GM19468 (cell line): ENCODE results near the gene ENOX1.
A peak's percentile ranks its signal among the peaks of the same experiment; 100 is the strongest.
"Not testable (repeated sequence)": the region's sequence is repeated elsewhere in the genome, so short reads cannot be mapped to it uniquely, and the experiment has no call there.

Source experiments
- ATAC-seq: cut with Tn5 transposase; IDR thresholded peaks from one replicate; pipeline ENCODE4 v1.9.1; 2021; ENCODE audit warnings: mild to moderate bottlenecking, moderate library complexity, moderate number of reproducible peaks; ENCODE audit not compliant: unreplicated experiment; ENCODE audit errors: extremely low read depth

Gene ENOX1

DNA sequence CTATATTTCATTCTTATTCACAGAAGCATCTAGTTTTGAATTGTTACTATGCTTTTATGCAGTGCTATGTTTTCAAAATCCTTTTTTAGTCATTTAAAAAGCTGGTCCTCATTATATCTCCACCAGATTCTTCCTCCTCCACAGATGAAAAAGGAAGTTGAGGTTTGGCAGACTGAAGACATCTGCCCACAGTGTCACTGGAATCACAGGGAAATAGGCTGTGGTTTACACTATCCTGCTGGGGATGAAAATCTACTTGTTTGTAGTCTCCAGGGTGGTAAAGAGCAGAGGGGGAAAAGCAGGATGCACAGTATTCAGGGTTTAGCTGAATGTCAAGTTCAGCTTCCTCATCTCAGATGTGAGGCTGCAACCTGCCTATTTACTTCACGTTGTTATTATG lies 412.2 kb downstream of the ENOX1 start:
- no peak for ATAC-seq

DNA sequence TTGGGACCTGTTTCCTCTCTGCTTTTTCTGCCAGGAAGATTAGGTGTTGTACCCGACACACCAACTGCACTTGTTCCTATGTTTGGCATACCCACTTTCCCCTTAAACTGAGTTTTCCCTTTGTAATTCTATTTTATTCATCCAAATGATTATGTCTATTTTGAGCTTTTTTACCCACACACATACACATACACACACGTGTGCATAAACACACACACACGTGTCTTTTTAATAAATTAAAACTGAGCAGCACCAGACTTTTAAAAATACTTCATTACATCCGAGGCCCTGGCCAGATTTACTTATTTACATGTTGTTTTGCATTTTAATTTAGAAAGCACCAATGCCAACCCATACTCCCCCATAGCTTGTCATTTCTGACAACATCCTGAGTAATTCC lies 413.4 kb downstream of the ENOX1 start:
- ATAC-seq, result no peak

DNA sequence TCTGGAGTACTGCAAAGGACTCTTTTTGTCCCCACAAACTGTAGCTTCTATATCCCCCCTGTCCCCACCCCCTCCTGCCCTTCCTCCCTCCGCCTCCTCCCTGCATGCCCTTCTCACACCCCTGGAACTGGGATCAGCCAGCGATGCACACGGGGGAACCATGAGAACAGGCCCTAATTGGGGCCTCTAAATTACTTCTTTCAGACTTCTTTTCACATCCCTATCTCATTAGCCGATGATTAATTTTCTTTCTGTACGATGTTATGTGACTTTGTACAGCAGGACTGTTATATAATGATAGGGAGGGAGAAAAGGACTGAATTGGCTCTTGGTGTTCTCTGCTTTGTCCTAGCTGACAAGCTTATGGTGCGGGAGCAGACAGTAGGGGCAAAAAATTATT lies 415.9 kb downstream of the ENOX1 start:
- ATAC-seq, result no peak

DNA sequence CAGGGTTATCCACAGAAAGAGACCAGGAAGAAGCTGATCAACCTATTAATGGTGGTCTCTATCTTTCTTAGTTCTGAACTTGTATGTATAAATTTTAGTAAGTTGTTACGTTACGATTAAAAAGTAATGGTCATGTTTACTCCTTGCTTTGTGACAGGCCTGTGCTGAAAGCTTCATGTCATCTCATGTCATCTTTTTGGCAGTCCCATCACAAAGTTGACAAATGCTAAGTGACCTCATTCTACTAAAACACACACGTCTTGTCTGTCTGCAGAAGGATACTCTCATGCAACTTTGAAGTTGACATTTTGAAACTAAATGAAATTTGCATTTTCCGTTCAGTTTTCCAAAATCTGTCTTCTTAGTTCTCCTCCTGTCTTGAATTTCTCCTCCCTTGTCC lies 417.5 kb downstream of the ENOX1 start:
- ATAC-seq, result no peak

DNA sequence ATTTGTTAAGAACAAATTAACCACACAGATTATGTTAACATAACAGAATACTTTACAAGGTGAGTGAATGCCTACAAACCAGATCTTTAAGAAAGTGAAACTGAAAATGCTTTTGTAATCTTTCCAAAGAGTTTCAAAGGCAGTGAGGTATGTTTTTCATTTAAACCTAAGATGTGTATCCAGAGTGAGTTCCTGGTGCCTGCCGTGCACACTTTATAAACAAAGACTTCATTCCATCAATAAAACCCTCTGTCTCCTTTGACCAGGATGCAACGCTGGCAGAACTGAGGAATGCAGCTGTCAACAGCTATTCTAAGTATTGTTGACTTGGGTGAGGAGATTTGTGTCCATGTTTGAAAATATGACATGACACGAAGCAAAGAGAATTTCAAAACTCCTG lies 418.8 kb downstream of the ENOX1 start:
- peak; percentile 43 for ATAC-seq

DNA sequence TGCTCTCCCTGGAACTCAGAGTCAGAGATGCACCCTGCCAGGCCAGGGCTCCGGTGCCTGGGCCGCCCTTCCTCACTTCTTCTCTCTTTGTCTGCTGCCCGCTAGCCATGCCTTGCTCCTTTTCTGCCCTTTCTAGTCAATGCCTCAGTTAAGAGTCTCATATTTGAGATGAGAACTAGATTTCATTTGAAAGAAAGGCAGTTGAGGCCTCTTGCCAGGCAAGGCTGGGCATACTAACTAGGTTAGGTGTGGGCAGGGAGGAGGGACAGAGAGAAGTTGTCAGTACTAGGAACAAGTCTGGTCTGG lies 421.8 kb downstream of the ENOX1 start:
- no peak for ATAC-seq

GRCh38 chr13:43364210-43365038 lies 422.3 kb downstream of the ENOX1 start:
- ATAC-seq, result no peak

- ATAC-seq, result no peak
Observed at GRCh38 chr13:43363156-43363953, 423.4 kb downstream of the ENOX1 start.

- ATAC-seq, result no peak
Observed at GRCh38 chr13:43362556-43362955, 424.2 kb downstream of the ENOX1 start.

DNA sequence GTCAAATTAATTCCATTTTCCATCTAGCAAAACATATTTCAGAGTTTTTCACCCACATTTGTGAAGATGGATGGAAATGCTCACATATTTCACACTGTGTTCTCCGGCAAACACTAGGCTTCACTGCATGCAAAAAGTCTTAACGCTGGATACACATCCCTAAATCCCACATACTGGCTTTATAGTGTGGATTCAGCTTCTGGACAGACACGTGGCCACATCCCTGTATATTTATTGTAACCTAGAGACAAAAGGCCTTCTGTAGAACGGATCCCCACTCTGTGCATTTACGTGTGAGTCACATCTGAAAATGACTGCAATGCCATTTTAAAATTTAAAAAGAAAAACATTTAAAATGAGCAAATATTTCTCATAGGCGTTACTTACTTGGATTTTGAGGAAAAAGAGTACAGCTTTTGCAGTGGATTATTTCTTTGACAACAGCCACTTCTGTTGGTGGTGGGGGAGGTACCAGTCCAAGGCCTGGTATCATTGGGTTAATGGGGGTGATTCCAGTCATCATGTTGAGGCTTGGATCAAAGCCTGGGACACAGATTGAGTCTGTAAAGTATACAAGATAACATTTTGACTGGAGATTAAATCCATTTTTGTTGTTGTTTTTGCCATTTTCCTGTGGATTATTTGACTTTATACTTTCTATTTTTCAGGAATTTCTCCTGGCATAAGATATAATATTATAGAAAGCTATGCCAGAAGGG lies 425.7 kb downstream of the ENOX1 start:
- no peak for ATAC-seq

DNA sequence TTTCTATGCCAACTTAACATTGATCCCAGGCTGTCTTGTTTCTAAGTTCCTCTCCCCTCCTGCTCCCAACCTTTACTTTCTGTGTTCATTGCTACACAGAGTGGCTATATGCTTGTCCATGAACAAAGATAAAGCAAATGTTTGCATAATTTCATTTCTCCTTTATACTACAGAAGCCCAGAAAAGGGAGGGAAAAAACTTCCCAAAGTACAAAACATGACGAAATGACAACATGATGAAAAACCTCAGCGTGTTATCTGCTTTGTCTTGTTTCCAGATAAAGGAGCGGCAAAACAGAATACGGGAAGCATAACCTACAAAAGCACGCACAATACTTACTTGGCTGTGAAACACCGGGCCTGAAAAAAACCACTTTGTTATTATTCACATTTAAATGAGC lies 426.6 kb downstream of the ENOX1 start:
- ATAC-seq, result no peak

DNA sequence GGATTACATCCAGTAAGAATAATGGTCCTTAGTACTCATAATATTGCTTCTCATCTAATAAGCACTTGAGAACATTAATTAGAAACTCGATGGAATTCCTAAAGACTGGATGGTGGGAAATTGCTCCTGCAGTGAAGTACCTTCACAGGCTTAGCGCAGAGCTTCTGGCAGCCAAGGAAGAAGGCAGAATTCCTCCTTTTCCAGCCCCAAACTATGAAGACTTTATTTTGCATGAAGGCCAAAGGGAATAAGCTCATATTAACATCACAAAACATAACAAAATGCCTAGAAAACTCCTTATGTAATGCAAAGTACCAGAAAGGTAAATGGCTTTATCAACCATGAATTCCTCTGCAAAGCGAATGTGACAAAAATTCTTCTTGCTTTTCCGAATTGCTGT lies 427.2 kb downstream of the ENOX1 start:
- no peak for ATAC-seq

- ATAC-seq, result no peak
Observed at GRCh38 chr13:43357564-43357963, 429.2 kb downstream of the ENOX1 start.

- ATAC-seq, result no peak
Observed at GRCh38 chr13:43356567-43356966, 430.2 kb downstream of the ENOX1 start.

DNA sequence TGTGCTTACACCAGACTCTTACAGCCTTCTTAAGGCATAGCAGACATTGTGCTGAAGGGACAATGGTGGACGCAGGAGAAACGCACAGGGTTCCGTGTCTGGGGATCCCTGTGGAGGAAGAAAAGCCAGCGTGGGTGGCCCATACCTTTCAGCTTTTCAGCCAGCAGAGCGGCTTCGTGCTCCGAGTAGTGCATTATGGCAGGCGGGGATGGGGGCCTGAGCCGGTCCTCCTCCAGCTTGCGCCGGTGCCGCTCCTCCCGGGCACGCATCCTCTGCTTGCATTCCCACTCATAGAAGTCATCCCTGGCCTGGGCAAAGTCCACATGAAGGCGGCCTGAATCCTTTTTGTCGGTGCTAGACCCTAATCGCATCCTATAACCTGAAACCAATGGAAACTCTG lies 431.0 kb downstream of the ENOX1 start:
- ATAC-seq, result no peak

GRCh38 chr13:43354153-43354945 lies 432.4 kb downstream of the ENOX1 start:
- ATAC-seq, result no peak

DNA sequence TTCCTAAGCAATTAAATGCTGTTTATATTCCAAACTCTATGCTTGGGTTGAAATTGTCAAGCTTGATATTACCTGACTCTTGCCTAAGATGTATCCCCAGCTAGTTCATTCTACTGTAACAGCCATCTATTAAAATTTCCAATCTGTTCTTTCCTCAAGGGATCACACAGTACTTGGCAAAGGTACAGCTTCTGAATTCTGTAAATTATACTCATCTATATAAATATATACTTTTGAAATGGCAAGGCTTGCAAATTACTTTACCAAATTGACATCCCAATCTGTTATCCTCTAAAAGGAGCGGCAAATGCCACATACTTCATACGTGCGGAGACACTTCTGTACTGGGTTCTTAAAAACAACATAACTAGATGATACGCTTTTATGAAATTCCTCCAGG lies 433.1 kb downstream of the ENOX1 start:
- ATAC-seq, result no peak

DNA sequence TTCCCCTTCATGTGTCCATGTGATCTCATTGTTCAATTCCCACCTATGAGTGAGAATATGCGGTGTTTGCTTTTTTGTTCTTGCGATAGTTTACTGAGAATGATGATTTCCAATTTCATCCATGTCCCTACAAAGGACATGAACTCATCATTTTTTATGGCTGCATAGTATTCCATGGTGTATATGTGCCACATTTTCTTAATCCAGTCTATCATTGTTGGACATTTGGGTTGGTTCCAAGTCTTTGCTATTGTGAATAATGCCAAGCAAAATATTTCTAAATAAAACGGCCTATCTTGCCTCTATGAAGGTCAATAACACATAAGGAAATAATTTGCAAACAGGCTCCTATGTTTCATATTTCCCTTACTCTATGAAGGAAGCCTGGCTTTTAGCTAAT lies 435.2 kb downstream of the ENOX1 start:
- not testable (repeated sequence) for ATAC-seq

DNA sequence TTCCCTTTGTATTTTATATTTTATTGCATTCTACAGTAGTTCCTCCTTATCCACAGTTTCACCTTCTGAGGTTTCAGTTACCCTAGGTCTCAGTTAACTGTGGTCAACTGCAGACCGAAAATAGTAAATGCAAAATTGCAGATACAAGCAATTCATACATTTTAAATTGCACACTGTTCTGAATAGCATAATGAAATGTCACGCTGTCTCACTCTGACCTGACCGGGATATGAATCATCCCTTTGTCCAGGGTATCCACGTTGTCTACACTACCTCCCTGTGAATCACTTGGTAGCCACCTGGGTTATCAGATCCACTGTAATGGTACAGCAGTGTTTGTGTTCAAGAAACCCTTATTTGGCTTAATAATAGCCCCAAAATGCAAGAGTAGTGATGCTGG lies 438.4 kb downstream of the ENOX1 start:
- ATAC-seq, result peak; percentile 52

DNA sequence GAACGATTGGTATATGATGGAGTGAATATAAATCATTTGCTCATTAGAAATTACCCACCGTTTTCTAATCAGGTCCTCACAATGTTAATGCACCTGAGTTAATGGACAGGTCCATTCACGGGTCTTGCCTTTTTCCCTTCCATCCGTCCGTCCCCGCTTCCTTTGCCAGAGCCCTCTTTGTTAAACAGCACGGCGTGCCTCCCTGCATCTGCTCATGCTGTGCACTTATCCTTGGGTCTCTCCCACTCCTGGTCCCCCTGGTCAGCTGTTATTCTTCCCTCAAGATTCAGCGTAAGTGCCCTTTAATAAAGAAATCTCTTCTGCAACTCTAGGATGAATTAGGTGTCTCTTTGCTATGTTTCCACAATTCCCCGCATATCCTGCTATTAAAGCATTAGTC lies 438.9 kb downstream of the ENOX1 start:
- ATAC-seq, result no peak
